ENCODE data around the gene PIGQ.

GRCh38 chr16:567373-568256, 2.2 kb upstream of the PIGQ start:
- TF ChIP-seq, protein P1, sequence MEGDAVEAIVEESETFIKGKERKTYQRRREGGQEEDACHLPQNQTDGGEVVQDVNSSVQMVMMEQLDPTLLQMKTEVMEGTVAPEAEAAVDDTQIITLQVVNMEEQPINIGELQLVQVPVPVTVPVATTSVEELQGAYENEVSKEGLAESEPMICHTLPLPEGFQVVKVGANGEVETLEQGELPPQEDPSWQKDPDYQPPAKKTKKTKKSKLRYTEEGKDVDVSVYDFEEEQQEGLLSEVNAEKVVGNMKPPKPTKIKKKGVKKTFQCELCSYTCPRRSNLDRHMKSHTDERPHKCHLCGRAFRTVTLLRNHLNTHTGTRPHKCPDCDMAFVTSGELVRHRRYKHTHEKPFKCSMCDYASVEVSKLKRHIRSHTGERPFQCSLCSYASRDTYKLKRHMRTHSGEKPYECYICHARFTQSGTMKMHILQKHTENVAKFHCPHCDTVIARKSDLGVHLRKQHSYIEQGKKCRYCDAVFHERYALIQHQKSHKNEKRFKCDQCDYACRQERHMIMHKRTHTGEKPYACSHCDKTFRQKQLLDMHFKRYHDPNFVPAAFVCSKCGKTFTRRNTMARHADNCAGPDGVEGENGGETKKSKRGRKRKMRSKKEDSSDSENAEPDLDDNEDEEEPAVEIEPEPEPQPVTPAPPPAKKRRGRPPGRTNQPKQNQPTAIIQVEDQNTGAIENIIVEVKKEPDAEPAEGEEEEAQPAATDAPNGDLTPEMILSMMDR (IDR thresholded peaks at IDR 0.05; ENCODE audit: low read depth, low read length) = no peak
- TF ChIP-seq EZH2phosphoT487 (IDR thresholded peaks at IDR 0.05; ENCODE audit: low read depth) = no peak
